Right ventricle myocardium superior (tissue), 1 donor: ENCODE results near the gene MTHFD2. TPM values are rescaled to one million over a fixed set of nuclear protein-coding genes. Genes with fewer than 3 reads are reported as not detected.
"Not testable (repeated sequence)": the region's sequence is repeated elsewhere in the genome, so short reads cannot be mapped to it uniquely, and the experiment has no call there.

Source experiments
- ATAC-seq: fragments of 200-7000 bp; cut with Tn5 transposase; one replicate; pipeline ENCODE4 v1.9.1; 2020; ENCODE audit warnings: mild to moderate bottlenecking; ENCODE audit not compliant: poor library complexity
- DNase-seq: peaks from one replicate; pipeline ENCODE4 v3.0.0-alpha.2; 2020
- intact Hi-C: fragments of 100-400 bp; cut with DNase I; formaldehyde crosslinking; loops from one replicate; pipeline ENCODE4 v1.11.2; 2022
- total RNA-seq: library from RNA; stranded (reverse); fragmentation: NEBNext Ultra II Directional; extraction: Animal tissue kit (Norgen Biotek cat#: 25700); gene quantifications from one replicate; pipeline ENCODE4 v1.2.1, GENCODE V29; 2021
- donor health status: DM: no; HTN: yes; CAD: no; lungs with severe emphysema.

MTHFD2 gene
- total RNA-seq, 1 donor from 2014 or later = 19.0 TPM

GRCh38 chr2:74191596-74192380, 6.6 kb upstream of the MTHFD2 start:
- intact Hi-C loops = no loop called here
- DNase-seq (no peak), ATAC-seq (no peak)

- DNase-seq = no peak
- no peak for ATAC-seq
- intact Hi-C loops = no loop called here
Measured at GRCh38 chr2:74194799-74195198, 3.6 kb upstream of the MTHFD2 start.

- DNase-seq (no peak), ATAC-seq (no peak)
- intact Hi-C loops = no loop called here
Measured at GRCh38 chr2:74197049-74197448, 1.4 kb upstream of the MTHFD2 start.

- ATAC-seq (no peak), DNase-seq (no peak)
- intact Hi-C loops = no loop called here
Measured at GRCh38 chr2:74198023-74198460, 373 bp upstream of the MTHFD2 start.

- DNase-seq (no peak), ATAC-seq (no peak)
- intact Hi-C loops = no loop called here
Measured at GRCh38 chr2:74199275-74199701, 873 bp downstream of the MTHFD2 start.

- no peak for DNase-seq
- intact Hi-C loops = no loop called here
- ATAC-seq = no peak
Measured at GRCh38 chr2:74199871-74200305, 1.5 kb downstream of the MTHFD2 start.

GRCh38 chr2:74201196-74201595, 2.8 kb downstream of the MTHFD2 start:
- ATAC-seq = no peak
- no peak for DNase-seq
- intact Hi-C loops = no loop called here

- DNase-seq (no peak), ATAC-seq (no peak)
Measured at GRCh38 chr2:74201596-74201995, 3.2 kb downstream of the MTHFD2 start.

GRCh38 chr2:74204436-74204835, 6.0 kb downstream of the MTHFD2 start:
- ATAC-seq (no peak), DNase-seq (no peak)
- intact Hi-C loops = no loop called here

More at GRCh38 chr2:74201596-74201995, 3.2 kb downstream of the MTHFD2 start:
- intact Hi-C loops = no loop called here

GRCh38 chr2:74205113-74205512, 6.7 kb downstream of the MTHFD2 start:
- no peak for DNase-seq
- intact Hi-C loops = no loop called here
- ATAC-seq = no peak

- intact Hi-C loops = no loop called here
- ATAC-seq (no peak), DNase-seq (no peak)
Measured at GRCh38 chr2:74205596-74205995, 7.2 kb downstream of the MTHFD2 start.

GRCh38 chr2:74206180-74206688, 7.8 kb downstream of the MTHFD2 start:
- intact Hi-C loops = no loop called here
- ATAC-seq (peak; percentile 70), DNase-seq (no peak)

- DNase-seq = no peak
- intact Hi-C loops = no loop called here
- no peak for ATAC-seq
Measured at GRCh38 chr2:74212702-74213410, 14.4 kb downstream of the MTHFD2 start.

- intact Hi-C loops, ATAC-seq, DNase-seq: not testable (repeated sequence)
Measured at GRCh38 chr2:74215771-74216170, 17.4 kb downstream of the MTHFD2 start.

GRCh38 chr2:74216642-74217041, 18.2 kb downstream of the MTHFD2 start:
- DNase-seq (no peak), ATAC-seq (no peak)
- intact Hi-C loops = no loop called here

GRCh38 chr2:74219846-74220486, 21.6 kb downstream of the MTHFD2 start:
- ATAC-seq (no peak), DNase-seq (no peak)
- intact Hi-C loops = no loop called here

GRCh38 chr2:74221091-74221490, 22.7 kb downstream of the MTHFD2 start:
- ATAC-seq = no peak
- intact Hi-C loops = no loop called here
- DNase-seq = no peak

GRCh38 chr2:74221604-74222299, 23.3 kb downstream of the MTHFD2 start:
- intact Hi-C loops = no loop called here
- DNase-seq (no peak), ATAC-seq (no peak)

GRCh38 chr2:74222300-74222650, 23.9 kb downstream of the MTHFD2 start:
- intact Hi-C loops = no loop called here
- ATAC-seq = no peak

More at GRCh38 chr2:74222300-74222650, 23.9 kb downstream of the MTHFD2 start:
- DNase-seq = no peak
